IMR-90 (cell line): ENCODE results near the gene MICU1. TPM values are rescaled to one million over a fixed set of nuclear protein-coding genes. Genes with fewer than 3 reads are reported as not detected.

Experiments
- ATAC-seq: fragments of 200-7000 bp; cut with Tn5 transposase; 2 replicates; pipeline ENCODE4 v1.9.1; 2020; ENCODE audit warnings: low read depth, mild to moderate bottlenecking, moderate library complexity
- BruUV-seq: library from RNA; stranded (reverse); fragments of 400-500 nt; replicated peaks from 2 replicates; lab custom pipeline; 2021; lab: Mats Ljungman, UMichigan
- CTCF ChIA-PET: fragments of 300-600 bp; formaldehyde crosslinking; extraction: SDS; loops from one replicate; lab custom pipeline; 2021; ENCODE audit warnings: antibody characterized with exemption; lab: Yijun Ruan, JAX
- POLR2A ChIA-PET: fragments of 300-600 bp; sonication (Branson Sonifier 250); formaldehyde crosslinking; loops from one replicate; lab custom pipeline; 2022; ENCODE audit warnings: antibody characterized with exemption; ENCODE audit not compliant: unreplicated experiment; lab: Charles Lee
- DNase-seq: peaks from one replicate; pipeline ENCODE4 v3.0.0; 2013
- H2AFZ ChIP-seq: replicated peaks from 2 replicates; pipeline ENCODE3; 2013; ENCODE audit warnings: low read length, mild to moderate bottlenecking; ENCODE audit not compliant: poor library complexity
- H2AK5ac ChIP-seq: 2 replicates; pipeline ENCODE4 v1.6.1; 2013; ENCODE audit warnings: low read depth, low read length, inconsistent platforms
- H2AK9ac ChIP-seq: replicated peaks from 2 replicates; pipeline ENCODE3; 2013; ENCODE audit warnings: mild to moderate bottlenecking, low read depth, low read length, moderate library complexity; ENCODE audit not compliant: poor library complexity
- H2BK120ac ChIP-seq: 2 replicates; pipeline ENCODE4 v1.6.1; 2013; ENCODE audit warnings: low read depth, low read length, inconsistent platforms
- H2BK15ac ChIP-seq: 3 replicates; pipeline ENCODE4 v1.6.1; 2013; ENCODE audit warnings: low read depth, low read length, inconsistent platforms
- H2BK20ac ChIP-seq: 2 replicates; pipeline ENCODE4 v1.6.1; 2013; ENCODE audit warnings: low read depth, mild to moderate bottlenecking, inconsistent platforms, low read length, moderate library complexity
- H2BK5ac ChIP-seq: 2 replicates; pipeline ENCODE4 v1.6.1; 2013; ENCODE audit warnings: mild to moderate bottlenecking, low read depth, low read length, inconsistent platforms; ENCODE audit not compliant: poor library complexity, severe bottlenecking
- H3K14ac ChIP-seq: replicated peaks from 2 replicates; pipeline ENCODE4 v1.6.1; 2013; ENCODE audit warnings: low read depth, low read length, inconsistent platforms
- H3K18ac ChIP-seq: 2 replicates; pipeline ENCODE4 v1.6.1; 2013; ENCODE audit warnings: low read depth, low read length, control low read depth
- H3K23ac ChIP-seq: 2 replicates; pipeline ENCODE4 v1.6.1; 2013; ENCODE audit warnings: low read depth, low read length, inconsistent platforms
- H3K27ac ChIP-seq: 2 replicates; pipeline ENCODE4 v1.5.1; 2013; ENCODE audit warnings: mild to moderate bottlenecking, control low read depth, low read length; ENCODE audit not compliant: insufficient read depth
- H3K27me3 ChIP-seq: 2 replicates; pipeline ENCODE4 v1.6.1; 2013; ENCODE audit warnings: low read length; ENCODE audit not compliant: control insufficient read depth, insufficient read depth
- H3K36me3 ChIP-seq: 2 replicates; pipeline ENCODE4 v1.6.1; 2013; ENCODE audit warnings: low read length, mixed read lengths; ENCODE audit not compliant: control insufficient read depth, insufficient read depth
- H3K4ac ChIP-seq: 2 replicates; pipeline ENCODE4 v1.6.1; 2013; ENCODE audit warnings: low read depth, low read length, inconsistent platforms
- H3K4me1 ChIP-seq: 2 replicates; pipeline ENCODE4 v1.6.1; 2013; ENCODE audit warnings: low read length, mixed read lengths; ENCODE audit not compliant: control insufficient read depth, insufficient read depth
- H3K4me2 ChIP-seq: 2 replicates; pipeline ENCODE4 v1.6.1; 2013; ENCODE audit warnings: low read depth, mild to moderate bottlenecking, control low read depth, low read length, moderate library complexity
- H3K4me3 ChIP-seq: 2 replicates; pipeline ENCODE4 v1.5.1; 2013; ENCODE audit warnings: low read depth, mild to moderate bottlenecking, control low read depth, low read length, moderate library complexity; ENCODE audit not compliant: insufficient read depth
- H3K56ac ChIP-seq: 2 replicates; pipeline ENCODE4 v1.6.1; 2013; ENCODE audit warnings: low read length, inconsistent platforms; ENCODE audit not compliant: insufficient read depth; ENCODE audit errors: extremely low read depth
- H3K79me1 ChIP-seq, 2 experiments: 2 replicates each; pipeline ENCODE4 v1.6.1; 2013; ENCODE audit warnings: low read length in 2 of 2, inconsistent platforms in 1 of 2, low read depth in 1 of 2
- H3K9ac ChIP-seq: 2 replicates; pipeline ENCODE4 v1.6.1; 2013; ENCODE audit warnings: low read depth, low read length, control low read depth
- H3K9me1 ChIP-seq: 2 replicates; pipeline ENCODE4 v1.6.1; 2013; ENCODE audit warnings: low read length, inconsistent platforms; ENCODE audit not compliant: insufficient read depth
- H3K9me3 ChIP-seq: 2 replicates; pipeline ENCODE4 v1.6.1; 2013; ENCODE audit warnings: low read length; ENCODE audit not compliant: control insufficient read depth, insufficient read depth
- H4K20me1 ChIP-seq: 2 replicates; pipeline ENCODE4 v1.6.1; 2013; ENCODE audit warnings: low read length, inconsistent platforms; ENCODE audit not compliant: insufficient read depth
- H4K5ac ChIP-seq: 2 replicates; pipeline ENCODE4 v1.6.1; 2013; ENCODE audit warnings: mild to moderate bottlenecking, low read depth, low read length, control low read depth
- H4K8ac ChIP-seq, 2 experiments: 2 replicates each; pipeline ENCODE4 v1.6.1; 2013; ENCODE audit warnings: low read depth in 2 of 2, low read length in 2 of 2, control low read depth in 1 of 2, inconsistent platforms in 1 of 2
- H4K91ac ChIP-seq: 2 replicates; pipeline ENCODE4 v1.6.1; 2013; ENCODE audit warnings: low read depth, low read length, inconsistent platforms; ENCODE audit not compliant: insufficient read depth
- BHLHE40 ChIP-seq: fragments of 150-350 bp; IDR thresholded peaks from 2 replicates; pipeline ENCODE4 v1.6.1; 2016; ENCODE audit warnings: mild to moderate bottlenecking, low read depth, low read length
- CEBPB ChIP-seq: IDR thresholded peaks from 2 replicates; pipeline ENCODE4 v1.6.1; 2012; ENCODE audit warnings: low read depth, low read length, improper control_type of control experiment
- FOS ChIP-seq: fragments of 150-350 bp; IDR thresholded peaks from 2 replicates; pipeline ENCODE4 v1.6.1; 2016; ENCODE audit warnings: low read depth, low read length
- MAFK ChIP-seq: IDR thresholded peaks from 2 replicates; pipeline ENCODE4 v1.6.1; 2012; ENCODE audit warnings: low read depth, low read length, improper control_type of control experiment
- MAZ ChIP-seq: IDR thresholded peaks from 2 replicates; pipeline ENCODE4 v1.6.1; 2012; ENCODE audit warnings: low read depth, mild to moderate bottlenecking, low read length, improper control_type of control experiment, moderate library complexity, borderline replicate concordance
- MXI1 ChIP-seq: IDR thresholded peaks from 2 replicates; pipeline ENCODE4 v1.6.1; 2012; ENCODE audit warnings: low read depth, mild to moderate bottlenecking, low read length, moderate library complexity, borderline replicate concordance
- POLR2A ChIP-seq: IDR thresholded peaks from 2 replicates; pipeline ENCODE4 v1.6.1; 2012; ENCODE audit warnings: mild to moderate bottlenecking, low read depth, low read length
- RAD21 ChIP-seq: IDR thresholded peaks from 2 replicates; pipeline ENCODE4 v1.6.1; 2012; ENCODE audit warnings: low read length, improper control_type of control experiment
- RCOR1 ChIP-seq: IDR thresholded peaks from 2 replicates; pipeline ENCODE4 v1.6.1; 2012; ENCODE audit warnings: mild to moderate bottlenecking, low read length, improper control_type of control experiment; ENCODE audit not compliant: insufficient replicate concordance
- SMC3 ChIP-seq: fragments of 150-350 bp; IDR thresholded peaks from 2 replicates; pipeline ENCODE4 v1.6.1; 2016; ENCODE audit warnings: low read depth, mild to moderate bottlenecking, antibody characterized with exemption, low read length, moderate library complexity
- WGBS, 2 experiments: methylation state at CpG; one replicate each; pipeline versions ENCODE4 v1.1.5 to v1.1.7; 2013; ENCODE audit warnings: missing lambda C conversion rate in 2 of 2; ENCODE audit not compliant: insufficient read length in 1 of 2; ENCODE audit errors: extremely low coverage in 2 of 2; 5-methylcytosine and 5-hydroxymethylcytosine counted together
- dilution Hi-C: fragments of 300-500 bp; cut with HindIII; formaldehyde crosslinking; loops from one replicate; pipeline ENCODE4 v1.14.3; 2018; ENCODE audit warnings: low sequenced_read_pairs; ENCODE audit not compliant: unreplicated experiment
- in situ Hi-C: fragments of 300-500 bp; cut with MboI; formaldehyde crosslinking; loops from 3 replicates; pipeline ENCODE4 v1.14.3; 2019; ENCODE audit warnings: low sequenced_read_pairs, inconsistent platforms, mixed read lengths
- intact Hi-C: fragments of 100-400 bp; cut with micrococcal nuclease; formaldehyde crosslinking; loops from 2 replicates; pipeline ENCODE4 v1.10.0; 2022
- polyA plus RNA-seq, 3 experiments: library from polyadenylated mRNA; depleted of rRNA; stranded (reverse); fragments of >200 nt; gene quantifications; 2 replicates each; pipeline ENCODE4 v1.2.3, GENCODE V29; 2012; ENCODE audit warnings: low replicate concordance in 1 of 3
- total RNA-seq: library from RNA; depleted of rRNA; stranded (reverse); fragments of >200 nt; gene quantifications from 2 replicates; pipeline ENCODE4 v1.2.3, GENCODE V29; 2012
- TF ChIP-seq, protein P1 (sequence below): fragments of 150-350 bp; IDR thresholded peaks from 2 replicates; pipeline ENCODE4 v1.6.1; 2017; ENCODE audit warnings: mild to moderate bottlenecking, antibody characterized with exemption, low read length, low read depth

MICU1 gene
- total and polyA plus RNA-seq, 2 of the 4 experiments (the other 2 are of a cell fraction): 43.6 to 44.7 TPM

DNA sequence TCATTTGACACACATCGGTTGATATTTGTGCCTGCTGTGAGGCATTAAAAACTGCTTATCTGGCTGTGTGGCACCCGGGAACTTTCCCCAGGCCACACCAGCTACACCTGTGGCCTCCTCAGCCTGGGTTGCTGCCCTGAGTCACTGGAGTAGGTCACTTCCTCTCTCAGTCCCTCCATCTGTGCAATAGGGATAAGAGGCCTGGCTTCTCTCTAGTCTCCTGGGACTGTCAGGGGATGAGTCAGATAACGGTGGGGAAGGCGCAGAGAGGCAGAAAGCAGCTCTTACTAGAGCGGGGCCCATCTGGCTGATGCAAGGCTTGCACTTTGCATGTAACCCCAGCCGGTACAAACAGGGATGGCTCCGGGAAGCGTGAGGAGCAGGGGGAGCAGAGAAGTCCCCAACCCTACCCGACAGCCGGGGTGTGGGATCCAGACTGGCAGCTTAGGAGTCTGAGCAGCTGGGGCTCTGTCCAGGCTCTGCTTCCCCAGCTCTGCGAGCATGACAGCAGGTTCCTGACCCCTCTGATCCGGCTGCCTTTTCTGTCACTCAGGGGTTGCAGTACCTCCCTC lies 305.1 kb downstream of the MICU1 start (continued):
- TF ChIP-seq SMC3 (peak; percentile 28; the same call in 1 of the 2 replicates), FOS (peak; percentile 95)

DNA sequence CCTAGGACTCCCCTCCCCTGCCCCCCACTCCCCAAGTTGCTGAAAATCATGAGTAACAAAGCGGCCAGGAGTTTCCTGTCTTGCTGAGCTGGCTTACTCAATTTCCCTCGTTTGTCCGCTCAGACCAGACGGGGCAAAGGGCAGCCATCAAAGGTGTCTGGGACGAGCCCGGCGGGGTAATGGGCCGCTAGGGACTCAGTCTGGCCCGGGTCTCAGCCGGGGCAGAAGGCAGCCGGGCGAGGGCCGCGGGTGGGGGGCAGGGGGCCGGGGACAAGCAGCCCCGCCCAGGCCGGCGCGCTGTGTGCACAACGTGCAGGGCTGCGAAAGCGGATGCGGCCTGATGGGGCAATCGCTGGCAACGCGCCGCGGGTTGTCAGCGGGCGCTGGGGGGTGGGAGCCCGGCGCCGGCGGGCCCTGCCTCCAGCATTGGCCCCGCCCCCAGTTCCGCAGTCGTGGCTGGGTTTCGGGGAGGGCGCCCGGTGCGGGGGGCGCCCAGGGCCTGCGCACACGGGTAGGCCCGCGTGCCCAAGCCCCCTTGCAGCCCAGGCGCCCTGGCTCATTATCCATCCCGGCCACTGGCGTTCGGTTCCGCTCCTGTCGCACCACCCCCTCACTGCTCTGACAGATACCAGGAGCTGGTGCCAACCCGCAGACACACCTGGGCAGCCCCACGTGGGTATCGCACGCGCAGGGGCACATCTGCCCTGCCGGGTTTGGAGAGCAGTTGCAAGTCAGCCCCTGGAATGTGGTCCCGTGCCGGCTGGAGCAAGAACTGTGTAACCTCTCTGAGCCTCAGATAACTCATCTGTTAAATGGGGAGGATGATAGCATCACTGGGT lies 306.2 kb downstream of the MICU1 start:
- no peaks in the 10 kb centered on the region for H3K27me3 ChIP-seq
- peak overlapping the region; percentile 92 for H4K5ac ChIP-seq
- peak overlapping the region; percentile 99 for H3K27ac ChIP-seq
- POLR2A ChIA-PET: interaction anchor here (0.6 to 0.7 kb wide), 5 partner anchors 10 to 776 kb away, joined by 5 to 16 read pairs (median 7); partner anchors contain the start of gene DDIT4
- peak overlapping the region; percentile 92 for H3K18ac ChIP-seq
- H3K4me2 ChIP-seq: peak overlapping the region; percentile 72
- no peaks in the 10 kb centered on the region for H3K9me3 ChIP-seq
- H2AK5ac ChIP-seq: peak overlapping the region; percentile 100
- peak overlapping the region; percentile 90 for H3K23ac ChIP-seq
- H3K56ac ChIP-seq: peak overlapping the region; percentile 90
- peak overlapping the region; percentile 80; the same call in 2 of the 3 replicates for H2BK15ac ChIP-seq
- H4K91ac ChIP-seq: peak overlapping the region; percentile 97
- WGBS, 2 experiments: 3% methylated on average over 25 of the region's 60 CpGs; no CpG with 5 or more reads in 1 of the 2 experiments
- H2BK20ac ChIP-seq: peak overlapping the region; percentile 95
- H3K4me3 ChIP-seq: peak overlapping the region; percentile 41
- peak overlapping the region; percentile 93 for H2AFZ ChIP-seq
- H4K20me1 ChIP-seq: no peaks in the 10 kb centered on the region
- H3K9ac ChIP-seq: peak overlapping the region; percentile 85
- H2BK5ac ChIP-seq: peak overlapping the region; percentile 99
- peak overlapping the region; percentile 97 for H4K8ac ChIP-seq
- TF ChIP-seq POLR2A (peak; percentile 47; the same call in 1 of the 2 replicates), FOS (peak; percentile 14; the same call in 1 of the 2 replicates), RCOR1 (peak; percentile 77), MAFK (no peak), BHLHE40 (peak; percentile 98), CEBPB (peak; percentile 98), MXI1 (peak; percentile 54; the same call in 1 of the 2 replicates), RAD21 (no peak), MAZ (peak; percentile 84; the same call in 1 of the 2 replicates)
- TF ChIP-seq, protein P1, sequence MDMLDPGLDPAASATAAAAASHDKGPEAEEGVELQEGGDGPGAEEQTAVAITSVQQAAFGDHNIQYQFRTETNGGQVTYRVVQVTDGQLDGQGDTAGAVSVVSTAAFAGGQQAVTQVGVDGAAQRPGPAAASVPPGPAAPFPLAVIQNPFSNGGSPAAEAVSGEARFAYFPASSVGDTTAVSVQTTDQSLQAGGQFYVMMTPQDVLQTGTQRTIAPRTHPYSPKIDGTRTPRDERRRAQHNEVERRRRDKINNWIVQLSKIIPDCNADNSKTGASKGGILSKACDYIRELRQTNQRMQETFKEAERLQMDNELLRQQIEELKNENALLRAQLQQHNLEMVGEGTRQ: peak; percentile 73
- peaks cover 0 to 22% of the 10 kb centered on the region in 2 experiments; a peak in 2 of 4 replicates for H3K79me1 ChIP-seq
- peak overlapping the region; percentile 99 for H2BK120ac ChIP-seq
- in situ Hi-C loops: loop anchor here (10.0 kb wide), 1 partner anchor 355 kb away; the partner anchor contains the start of gene CHST3
- peak overlapping the region; percentile 97 for H3K14ac ChIP-seq
- peaks cover 42% of the 10 kb centered on the region for H3K4me1 ChIP-seq
- intact Hi-C loops: loop anchor here (1.0 to 2.0 kb wide), 2 partner anchors 21 to 47 kb away; partner anchors contain the start of gene DDIT4
- peak; percentile 89 for DNase-seq
- dilution Hi-C loops: no loop called here
- no TSS peak for BruUV-seq
- H3K4ac ChIP-seq: peak overlapping the region; percentile 100
- peak overlapping the region; percentile 87 for H2AK9ac ChIP-seq
- peaks cover 20% of the 10 kb centered on the region for H3K9me1 ChIP-seq
- peak; percentile 78 for ATAC-seq
- H3K36me3 ChIP-seq: no peaks in the 10 kb centered on the region
- CTCF ChIA-PET: interaction anchor here (0.5 to 1.1 kb wide), 2 partner anchors 46 to 152 kb away, joined by 3 read pairs; partner anchors contain the start of gene DDIT4
